ENCODE data around the gene SYTL3.

Gene SYTL3

GRCh38 chr6:158778005-158778527, 128.2 kb downstream of the SYTL3 start:
- peaks cover 28% of the 10 kb centered on the region for H3K36me3 ChIP-seq (ENCODE audit: control insufficient read depth, insufficient read depth, low read length)
- H3K4me3 ChIP-seq (ENCODE audit: low read length), result no peak overlapping the region
- H3K9ac ChIP-seq (ENCODE audit: low read length), result no peak overlapping the region
- peaks cover 35% of the 10 kb centered on the region for H3K4me1 ChIP-seq (ENCODE audit: control insufficient read depth, insufficient read depth, low read length)
- no peaks in the 10 kb centered on the region for H3K9me3 ChIP-seq (ENCODE audit: control insufficient read depth, low read length)
- no peaks in the 10 kb centered on the region for H3K27me3 ChIP-seq (ENCODE audit: control insufficient read depth, insufficient read depth, low read length)

GRCh38 chr6:158780246-158780884, 130.5 kb downstream of the SYTL3 start:
- Histone ChIP-seq H3K4me3 (ENCODE audit: low read length) (no peak overlapping the region), H3K4me1 (ENCODE audit: control insufficient read depth, insufficient read depth, low read length) (peaks cover 24% of the 10 kb centered on the region), H3K9ac (ENCODE audit: low read length) (no peak overlapping the region), H3K27me3 (ENCODE audit: control insufficient read depth, insufficient read depth, low read length) (no peaks in the 10 kb centered on the region), H3K36me3 (ENCODE audit: control insufficient read depth, insufficient read depth, low read length) (peaks cover 46% of the 10 kb centered on the region), H3K9me3 (ENCODE audit: control insufficient read depth, low read length) (no peaks in the 10 kb centered on the region)

- Histone ChIP-seq H3K9ac (ENCODE audit: low read length) (no peak overlapping the region), H3K36me3 (ENCODE audit: control insufficient read depth, insufficient read depth, low read length) (peaks cover 46% of the 10 kb centered on the region), H3K4me1 (ENCODE audit: control insufficient read depth, insufficient read depth, low read length) (peaks cover 22% of the 10 kb centered on the region), H3K27me3 (ENCODE audit: control insufficient read depth, insufficient read depth, low read length) (no peaks in the 10 kb centered on the region), H3K9me3 (ENCODE audit: control insufficient read depth, low read length) (no peaks in the 10 kb centered on the region), H3K4me3 (ENCODE audit: low read length) (no peak overlapping the region)
These were observed 131.3 kb downstream of the SYTL3 start for GRCh38 chr6:158780988-158781691.

- Histone ChIP-seq H3K4me1 (ENCODE audit: control insufficient read depth, insufficient read depth, low read length) (peaks cover 22% of the 10 kb centered on the region), H3K9ac (ENCODE audit: low read length) (no peak overlapping the region), H3K9me3 (ENCODE audit: control insufficient read depth, low read length) (no peaks in the 10 kb centered on the region), H3K36me3 (ENCODE audit: control insufficient read depth, insufficient read depth, low read length) (peaks cover 46% of the 10 kb centered on the region), H3K27me3 (ENCODE audit: control insufficient read depth, insufficient read depth, low read length) (no peaks in the 10 kb centered on the region), H3K4me3 (ENCODE audit: low read length) (no peak overlapping the region)
These were observed 132.0 kb downstream of the SYTL3 start for GRCh38 chr6:158781692-158782373.

- Histone ChIP-seq H3K4me3 (ENCODE audit: low read length) (no peak overlapping the region), H3K27me3 (ENCODE audit: control insufficient read depth, insufficient read depth, low read length) (no peaks in the 10 kb centered on the region), H3K36me3 (ENCODE audit: control insufficient read depth, insufficient read depth, low read length) (peaks cover 46% of the 10 kb centered on the region), H3K9ac (ENCODE audit: low read length) (no peak overlapping the region), H3K9me3 (ENCODE audit: control insufficient read depth, low read length) (no peaks in the 10 kb centered on the region), H3K4me1 (ENCODE audit: control insufficient read depth, insufficient read depth, low read length) (peaks cover 28% of the 10 kb centered on the region)
These were observed 132.7 kb downstream of the SYTL3 start for GRCh38 chr6:158782432-158783166.

GRCh38 chr6:158783167-158783450, 133.3 kb downstream of the SYTL3 start:
- no peak overlapping the region for H3K9ac ChIP-seq (ENCODE audit: low read length)
- H3K4me3 ChIP-seq (ENCODE audit: low read length), result no peak overlapping the region
- no peaks in the 10 kb centered on the region for H3K27me3 ChIP-seq (ENCODE audit: control insufficient read depth, insufficient read depth, low read length)
- peaks cover 48% of the 10 kb centered on the region for H3K36me3 ChIP-seq (ENCODE audit: control insufficient read depth, insufficient read depth, low read length)
- H3K4me1 ChIP-seq (ENCODE audit: control insufficient read depth, insufficient read depth, low read length), result peaks cover 33% of the 10 kb centered on the region
- H3K9me3 ChIP-seq (ENCODE audit: control insufficient read depth, low read length), result no peaks in the 10 kb centered on the region

- no peak overlapping the region for H3K9ac ChIP-seq (ENCODE audit: low read length)
- peaks cover 48% of the 10 kb centered on the region for H3K36me3 ChIP-seq (ENCODE audit: control insufficient read depth, insufficient read depth, low read length)
- peaks cover 36% of the 10 kb centered on the region for H3K4me1 ChIP-seq (ENCODE audit: control insufficient read depth, insufficient read depth, low read length)
These were observed 134.0 kb downstream of the SYTL3 start for GRCh38 chr6:158783851-158784250.

GRCh38 chr6:158784505-158784904, 134.7 kb downstream of the SYTL3 start:
- no peaks in the 10 kb centered on the region for H3K27me3 ChIP-seq (ENCODE audit: control insufficient read depth, insufficient read depth, low read length)

More at GRCh38 chr6:158783851-158784250, 134.0 kb downstream of the SYTL3 start:
- Histone ChIP-seq H3K4me3 (ENCODE audit: low read length) (no peak overlapping the region), H3K27me3 (ENCODE audit: control insufficient read depth, insufficient read depth, low read length) (no peaks in the 10 kb centered on the region), H3K9me3 (ENCODE audit: control insufficient read depth, low read length) (no peaks in the 10 kb centered on the region)

GRCh38 chr6:158785036-158785435, 135.2 kb downstream of the SYTL3 start:
- Histone ChIP-seq H3K9ac (ENCODE audit: low read length) (no peak overlapping the region), H3K4me1 (ENCODE audit: control insufficient read depth, insufficient read depth, low read length) (peaks cover 36% of the 10 kb centered on the region), H3K9me3 (ENCODE audit: control insufficient read depth, low read length) (no peaks in the 10 kb centered on the region), H3K27me3 (ENCODE audit: control insufficient read depth, insufficient read depth, low read length) (no peaks in the 10 kb centered on the region), H3K36me3 (ENCODE audit: control insufficient read depth, insufficient read depth, low read length) (peaks cover 48% of the 10 kb centered on the region), H3K4me3 (ENCODE audit: low read length) (no peak overlapping the region)

More at GRCh38 chr6:158784505-158784904, 134.7 kb downstream of the SYTL3 start:
- Histone ChIP-seq H3K36me3 (ENCODE audit: control insufficient read depth, insufficient read depth, low read length) (peaks cover 48% of the 10 kb centered on the region), H3K9me3 (ENCODE audit: control insufficient read depth, low read length) (no peaks in the 10 kb centered on the region), H3K4me3 (ENCODE audit: low read length) (no peak overlapping the region), H3K9ac (ENCODE audit: low read length) (no peak overlapping the region), H3K4me1 (ENCODE audit: control insufficient read depth, insufficient read depth, low read length) (peaks cover 36% of the 10 kb centered on the region)

GRCh38 chr6:158786645-158787304, 136.9 kb downstream of the SYTL3 start:
- peaks cover 31% of the 10 kb centered on the region for H3K4me1 ChIP-seq (ENCODE audit: control insufficient read depth, insufficient read depth, low read length)
- H3K36me3 ChIP-seq (ENCODE audit: control insufficient read depth, insufficient read depth, low read length), result peaks cover 33% of the 10 kb centered on the region
- no peak overlapping the region for H3K9ac ChIP-seq (ENCODE audit: low read length)
- H3K27me3 ChIP-seq (ENCODE audit: control insufficient read depth, insufficient read depth, low read length), result no peaks in the 10 kb centered on the region
- H3K9me3 ChIP-seq (ENCODE audit: control insufficient read depth, low read length), result no peaks in the 10 kb centered on the region
- H3K4me3 ChIP-seq (ENCODE audit: low read length), result no peak overlapping the region

GRCh38 chr6:158787395-158787794, 137.5 kb downstream of the SYTL3 start:
- no peaks in the 10 kb centered on the region for H3K9me3 ChIP-seq (ENCODE audit: control insufficient read depth, low read length)
- H3K4me3 ChIP-seq (ENCODE audit: low read length), result no peak overlapping the region
- H3K36me3 ChIP-seq (ENCODE audit: control insufficient read depth, insufficient read depth, low read length), result peaks cover 33% of the 10 kb centered on the region
- no peaks in the 10 kb centered on the region for H3K27me3 ChIP-seq (ENCODE audit: control insufficient read depth, insufficient read depth, low read length)
- no peak overlapping the region for H3K9ac ChIP-seq (ENCODE audit: low read length)
- peaks cover 26% of the 10 kb centered on the region for H3K4me1 ChIP-seq (ENCODE audit: control insufficient read depth, insufficient read depth, low read length)
